BJ (cell line): ENCODE data around the gene MS4A8. TPM values are rescaled to one million over a fixed set of nuclear protein-coding genes. Genes with fewer than 3 reads are reported as not detected.

Experiments
- CTCF ChIA-PET: fragments of 350-600 bp; formaldehyde crosslinking; extraction: SDS; loops from one replicate; lab custom pipeline; 2021; ENCODE audit warnings: antibody characterized with exemption, inconsistent platforms; lab: Yijun Ruan, JAX
- POLR2A ChIA-PET: fragments of 300-600 bp; sonication (Branson Sonifier 250); formaldehyde crosslinking; extraction: SDS; loops from one replicate; lab custom pipeline; 2021; ENCODE audit warnings: antibody characterized with exemption; lab: Charles Lee
- DNase-seq: peaks from one replicate; pipeline ENCODE4 v3.0.0-alpha.2; 2011; ENCODE audit warnings: low read depth
- H3K27me3 ChIP-seq: 2 replicates; pipeline ENCODE4 v1.6.0; 2011; ENCODE audit warnings: low read length; ENCODE audit not compliant: control insufficient read depth, insufficient read depth
- H3K36me3 ChIP-seq: 2 replicates; pipeline ENCODE4 v1.5.1; 2011; ENCODE audit warnings: low read length; ENCODE audit not compliant: control insufficient read depth, insufficient read depth
- H3K4me3 ChIP-seq: 2 replicates; pipeline ENCODE4 v1.5.1; 2011; ENCODE audit warnings: low read depth, mild to moderate bottlenecking, control low read depth, low read length
- polyA plus RNA-seq: library from polyadenylated mRNA; depleted of rRNA; stranded (reverse); fragments of >200 nt; gene quantifications from 2 replicates; pipeline ENCODE4 v1.2.3, GENCODE V29; 2011; rRNA removed
- TF ChIP-seq, protein P1 (sequence below): IDR thresholded peaks from 2 replicates; pipeline ENCODE4 v1.5.1; 2011; ENCODE audit warnings: low read depth, mild to moderate bottlenecking, control low read depth, inconsistent platforms, low read length, moderate library complexity; ENCODE audit not compliant: insufficient read depth

The MS4A8 gene
- polyA plus RNA-seq, 1 experiment, result not detected

DNA sequence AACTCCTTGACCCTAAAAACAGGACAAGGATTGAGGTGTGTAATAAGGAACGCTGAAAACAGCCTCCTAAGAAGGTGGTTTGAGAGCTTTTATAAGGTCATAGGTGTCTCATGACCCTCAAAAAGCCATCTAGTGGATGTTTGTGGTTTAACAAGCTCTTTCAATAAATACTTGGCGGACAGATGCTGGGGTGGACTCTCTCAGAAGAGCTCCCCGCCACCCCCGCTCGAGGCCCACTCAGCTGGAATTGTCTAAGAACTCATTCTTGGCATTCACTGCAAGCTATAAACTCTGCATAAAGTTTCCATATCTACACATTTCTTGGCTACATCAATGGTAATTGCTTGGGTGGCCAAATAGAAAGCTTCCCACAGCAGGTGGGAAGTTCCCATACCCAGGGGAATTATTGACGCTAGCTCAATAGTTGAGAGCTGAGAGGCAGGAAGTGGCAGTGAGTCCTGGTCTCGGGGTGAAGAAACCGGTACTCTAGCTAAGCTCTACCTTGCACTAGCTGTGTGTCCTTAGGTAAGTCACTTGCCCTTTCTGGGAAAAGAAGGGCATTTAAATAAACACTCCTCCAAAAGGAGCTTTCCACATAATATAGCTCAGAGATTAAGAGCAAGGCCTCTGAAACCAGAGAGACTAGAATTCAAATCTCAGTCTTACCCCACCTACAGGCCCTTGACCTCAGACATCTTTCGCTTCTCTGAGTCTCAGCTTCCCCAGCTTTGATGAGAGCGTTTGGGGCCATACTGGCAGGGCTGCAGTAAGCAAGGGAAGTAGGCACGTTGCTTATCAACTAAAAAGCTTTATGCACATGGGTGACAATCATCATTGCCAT, 63.7 kb downstream of the MS4A8 start:
- no peaks in the 10 kb centered on the region for H3K36me3 ChIP-seq
- CTCF ChIA-PET, result interaction anchor here (0.7 to 2.0 kb wide), 9 partner anchors 9 to 138 kb away, joined by 3 to 12 read pairs (median 3); no protein-coding TSS in a partner anchor
- peaks cover 8% of the 10 kb centered on the region for H3K27me3 ChIP-seq
- H3K4me3 ChIP-seq, result no peak overlapping the region
- no peak for DNase-seq
- POLR2A ChIA-PET, result no interaction called here
- TF ChIP-seq, protein P1, sequence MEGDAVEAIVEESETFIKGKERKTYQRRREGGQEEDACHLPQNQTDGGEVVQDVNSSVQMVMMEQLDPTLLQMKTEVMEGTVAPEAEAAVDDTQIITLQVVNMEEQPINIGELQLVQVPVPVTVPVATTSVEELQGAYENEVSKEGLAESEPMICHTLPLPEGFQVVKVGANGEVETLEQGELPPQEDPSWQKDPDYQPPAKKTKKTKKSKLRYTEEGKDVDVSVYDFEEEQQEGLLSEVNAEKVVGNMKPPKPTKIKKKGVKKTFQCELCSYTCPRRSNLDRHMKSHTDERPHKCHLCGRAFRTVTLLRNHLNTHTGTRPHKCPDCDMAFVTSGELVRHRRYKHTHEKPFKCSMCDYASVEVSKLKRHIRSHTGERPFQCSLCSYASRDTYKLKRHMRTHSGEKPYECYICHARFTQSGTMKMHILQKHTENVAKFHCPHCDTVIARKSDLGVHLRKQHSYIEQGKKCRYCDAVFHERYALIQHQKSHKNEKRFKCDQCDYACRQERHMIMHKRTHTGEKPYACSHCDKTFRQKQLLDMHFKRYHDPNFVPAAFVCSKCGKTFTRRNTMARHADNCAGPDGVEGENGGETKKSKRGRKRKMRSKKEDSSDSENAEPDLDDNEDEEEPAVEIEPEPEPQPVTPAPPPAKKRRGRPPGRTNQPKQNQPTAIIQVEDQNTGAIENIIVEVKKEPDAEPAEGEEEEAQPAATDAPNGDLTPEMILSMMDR, result peak; percentile 14; the same call in 1 of the 2 replicates

DNA sequence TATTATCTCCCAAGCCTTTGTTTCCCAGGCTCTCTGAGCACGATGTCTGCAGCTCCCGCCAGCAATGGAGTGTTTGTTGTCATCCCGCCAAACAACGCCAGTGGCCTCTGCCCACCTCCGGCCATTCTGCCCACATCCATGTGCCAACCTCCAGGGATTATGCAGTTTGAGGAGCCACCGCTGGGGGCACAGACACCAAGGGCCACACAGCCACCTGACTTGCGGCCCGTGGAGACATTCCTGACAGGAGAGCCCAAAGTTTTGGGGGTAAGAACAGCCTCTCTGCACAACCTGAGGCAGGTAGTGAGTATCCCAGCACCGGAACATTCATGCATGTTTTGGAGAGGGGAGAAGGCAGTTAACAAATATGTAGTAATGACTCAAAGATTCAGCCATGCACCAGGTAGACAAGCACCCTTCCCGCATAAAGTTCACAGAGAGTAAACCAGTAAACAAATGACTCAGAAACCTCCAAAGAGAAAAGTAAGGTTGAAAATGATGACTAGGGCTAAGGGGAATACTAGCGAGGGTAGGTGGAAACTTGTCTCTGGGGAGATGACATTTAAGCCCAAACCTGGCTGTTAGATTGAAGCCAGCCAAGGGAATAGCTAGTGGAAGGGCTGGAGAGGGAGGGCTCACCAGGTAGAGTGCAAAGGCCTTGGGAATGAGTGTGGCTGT, 64.4 kb downstream of the MS4A8 start:
- no peak for DNase-seq

DNA sequence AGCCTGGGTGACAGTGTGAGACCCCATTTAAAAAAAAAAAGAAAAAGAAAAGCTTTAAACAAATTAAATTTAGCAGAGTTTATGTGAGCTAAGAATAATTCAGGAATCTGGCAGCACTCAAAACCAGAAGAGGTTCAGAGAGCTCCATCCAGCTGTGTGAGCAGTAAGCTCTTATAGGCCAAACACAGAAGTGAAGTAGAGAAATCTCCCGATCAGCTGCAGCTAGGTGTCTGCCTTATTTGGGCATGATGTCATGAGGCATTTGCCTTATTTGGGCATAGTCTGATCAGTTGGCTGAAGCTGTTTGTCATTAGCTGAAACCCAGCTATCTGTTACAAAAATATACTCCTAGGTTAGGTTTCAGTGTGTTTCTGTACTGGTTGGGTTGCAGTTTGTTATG, 65.5 kb downstream of the MS4A8 start:
- TF ChIP-seq, protein P1, result no peak
- H3K4me3 ChIP-seq, result no peak overlapping the region
- H3K36me3 ChIP-seq, result no peaks in the 10 kb centered on the region
- peaks cover 7% of the 10 kb centered on the region for H3K27me3 ChIP-seq
- POLR2A ChIA-PET, result no interaction called here
- DNase-seq, result no peak
- CTCF ChIA-PET, result interaction anchor here (0.8 to 1.8 kb wide), 4 partner anchors 9 to 140 kb away, joined by 3 to 10 read pairs (median 4); no protein-coding TSS in a partner anchor

More for the DNA sequence above, 64.4 kb downstream of the MS4A8 start:
- Histone ChIP-seq H3K36me3 (no peaks in the 10 kb centered on the region), H3K4me3 (no peak overlapping the region), H3K27me3 (peaks cover 8% of the 10 kb centered on the region)
- ChIA-PET POLR2A (no interaction called here), CTCF (interaction anchor here (0.9 to 2.0 kb wide), 6 partner anchors 8 to 141 kb away, joined by 3 to 12 read pairs (median 4); no protein-coding TSS in a partner anchor)
- TF ChIP-seq, protein P1, result no peak

DNA sequence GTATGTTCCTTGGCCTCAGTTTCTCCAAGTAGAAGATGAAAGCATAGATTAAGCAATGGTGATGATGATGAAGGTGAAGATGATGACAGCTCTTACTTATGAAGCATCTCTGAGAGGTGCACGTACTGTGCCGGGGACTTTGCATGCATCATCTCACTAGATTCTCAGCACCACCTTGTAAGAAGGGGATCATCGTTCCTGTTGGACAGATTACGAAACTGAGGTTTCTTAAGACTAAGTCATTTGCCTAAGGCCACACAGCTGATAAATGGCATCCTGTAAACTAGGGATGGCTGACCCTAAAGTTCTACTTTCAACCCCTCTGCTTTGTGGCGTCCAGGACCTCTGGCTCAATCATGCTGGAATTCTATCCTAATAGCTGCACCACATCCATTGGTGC, 65.9 kb downstream of the MS4A8 start:
- ChIA-PET POLR2A (no interaction called here), CTCF (interaction anchor here (1.8 kb wide), 1 partner anchor 10 kb away, joined by 10 read pairs; no protein-coding TSS in a partner anchor)
- H3K4me3 ChIP-seq, result no peak overlapping the region
- TF ChIP-seq, protein P1, result no peak
- DNase-seq, result no peak
- H3K27me3 ChIP-seq, result peaks cover 4% of the 10 kb centered on the region; the same call in 1 of the 2 replicates
- H3K36me3 ChIP-seq, result no peaks in the 10 kb centered on the region

Other genes starting within 250 kb of the MS4A8 start
- gene MS4A1, start 243.8 kb upstream of the MS4A8 start, polyA plus RNA-seq, result not detected in 2 replicates
- 0.10 TPM in 1 of 2 replicates, not detected in the other for gene MS4A12, start 206.8 kb upstream of the MS4A8 start, polyA plus RNA-seq
- gene MS4A13, start 184.2 kb upstream of the MS4A8 start, polyA plus RNA-seq, result not detected in 2 replicates
- gene MS4A18, start 25.1 kb downstream of the MS4A8 start, polyA plus RNA-seq, result not detected in 2 replicates
- gene MS4A15, start 57.3 kb downstream of the MS4A8 start, polyA plus RNA-seq, result not detected in 2 replicates
- not detected in 2 replicates for gene MS4A10, start 85.7 kb downstream of the MS4A8 start, polyA plus RNA-seq
- 12.5 and 21.2 TPM in 2 replicates for gene CCDC86, start 142.5 kb downstream of the MS4A8 start, polyA plus RNA-seq
- 0.02 TPM in 2 replicates for gene PTGDR2, start 156.3 kb downstream of the MS4A8 start, polyA plus RNA-seq
- gene ZP1, start 167.9 kb downstream of the MS4A8 start, polyA plus RNA-seq, result 0.36 and 0.67 TPM in 2 replicates
- gene PRPF19, start 207.0 kb downstream of the MS4A8 start, polyA plus RNA-seq, result 17.6 and 48.6 TPM in 2 replicates
- gene TMEM109, start 214.5 kb downstream of the MS4A8 start, polyA plus RNA-seq, result 46.8 and 70.0 TPM in 2 replicates
- gene TMEM132A, start 224.8 kb downstream of the MS4A8 start, polyA plus RNA-seq, result 12.1 and 17.9 TPM in 2 replicates